Heart right ventricle (tissue), 16 donors: ENCODE results near the gene STAT4. TPM values are rescaled to one million over a fixed set of nuclear protein-coding genes. Genes with fewer than 3 reads are reported as not detected.

Experiments used
- ATAC-seq, 8 donors: fragments of 200-7000 bp; cut with Tn5 transposase; one replicate each; pipeline ENCODE4 v1.9.1; 2020; ENCODE audit warnings: mild to moderate bottlenecking in 8 of 8, moderate library complexity in 8 of 8, moderate number of reproducible peaks in 1 of 8
- DNase-seq, 2 donors: peaks; one replicate each; pipeline ENCODE4 v3.0.0-alpha.2; 2020
- H3K27ac ChIP-seq, 10 donors: fragments of 200-600 bp; sonication (generic) in 2 of 10; one replicate each; pipeline versions ENCODE4 v1.5.0 to v1.8.0; 2020 to 2022; ENCODE audit warnings: mild to moderate bottlenecking in 3 of 10
- H3K27me3 ChIP-seq, 7 donors: fragments of 200-600 bp; one replicate each; pipeline ENCODE4 v1.8.0; 2021 to 2022; ENCODE audit warnings: mild to moderate bottlenecking in 2 of 7
- H3K36me3 ChIP-seq, 9 donors: fragments of 200-600 bp; sonication (generic) in 1 of 9; one replicate each; pipeline versions ENCODE4 v1.5.0 to v1.8.0; 2020 to 2022; ENCODE audit warnings: mild to moderate bottlenecking in 2 of 9
- H3K4me1 ChIP-seq, 9 donors: fragments of 200-600 bp; sonication (generic) in 1 of 9; one replicate each; pipeline versions ENCODE4 v1.5.0 to v1.8.0; 2020 to 2022; ENCODE audit warnings: mild to moderate bottlenecking in 4 of 9
- H3K4me3 ChIP-seq, 10 donors: fragments of 200-600 bp; sonication (generic) in 2 of 10; one replicate each; pipeline versions ENCODE4 v1.5.0 to v1.8.0; 2020 to 2022; ENCODE audit warnings: mild to moderate bottlenecking in 7 of 10, moderate library complexity in 2 of 10
- H3K9me3 ChIP-seq, 11 donors: fragments of 200-600 bp in 10 of 11; sonication (generic) in 2 of 11; one replicate each; pipeline versions ENCODE4 v1.5.0 to v1.8.0; 2013 to 2022; ENCODE audit warnings: mild to moderate bottlenecking in 2 of 11, control low read depth in 1 of 11, moderate library complexity in 1 of 11
- WGBS, 2 donors: extraction: QIAGEN DNeasy Blood & Tissue Kit; methylation state at CpG; one replicate each; pipeline ENCODE4 v1.1.7; 2013; ENCODE audit warnings: inconsistent platforms in 1 of 2; 5-methylcytosine and 5-hydroxymethylcytosine counted together
- intact Hi-C, 10 donors: fragments of 100-400 bp; cut with DNase I; formaldehyde crosslinking; loops; one replicate each; pipeline versions ENCODE4 v1.11.1 to v1.14.2; 2022
- polyA plus RNA-seq, 2 donors: library from polyadenylated mRNA; stranded (reverse); fragments of 200-250 nt; gene quantifications; one replicate each; pipeline ENCODE4 v1.2.3, GENCODE V29; 2013
- total RNA-seq, 10 donors: library from RNA; stranded (reverse); fragmentation: NEBNext Ultra II Directional in 3 of 10; extraction: Animal tissue kit (Norgen Biotek cat#: 25700) in 3 of 10; gene quantifications; one replicate each; pipeline versions ENCODE4 v1.2.1 to v1.2.4, GENCODE V29; 2021 to 2023
- TF ChIP-seq, protein P1 (sequence below), 9 donors: fragments of 200-600 bp; sonication (generic) in 2 of 9; IDR thresholded peaks; one replicate each; pipeline versions ENCODE4 v1.5.0 to v1.8.0; 2021 to 2022; ENCODE audit warnings: antibody characterized with exemption in 9 of 9, mild to moderate bottlenecking in 5 of 9, moderate library complexity in 1 of 9
- donor health status: Arrhythmogenic right ventricular cardiomyopathy.
- donor health status: ischemic (EF 13 %, LVEDD 7.1; RV severe dilation, severe dysfunction).
- donor health status: healthy with polysubstance abuse.
- donor health status: DM: no; HTN: yes; CAD: no.
- donor health status: DM: no; HTN: no; CAD: no.
- donor health status: ischemic (EF 25% LVEDD 6.9; RV normal size, moderate dysfunction).
- donor health status: ischemic (EF 25% LVEDD 5.7; RV mildly dilated, moderate dysfunction).
- donor health status: healthy.
- donor health status: DM: yes; HTN: yes; CAD: no.
- donor health status: Ischemic cardiomyopathy.
- donor health status: ischemic (EF 35%, LVEDD 5.7; RV mildly dilated, moderate dysfunction).
- donor health status: nonischemic (EF 11% LVEDD 7.7; RV severe dilation, severe dysfunction).
- donor health status: DM: yes; HTN: yes; CAD: no.
- donor health status: PGD.
- donor health status: ischemic (EF 29% LVEDD 5.4; RV normal size, mild dysfunction).
- donor health status: nonischemic (EF 23%, LVEDD 6.1; RV moderate dilation, normal function).

STAT4 gene
- total and polyA plus RNA-seq, 12 donors: 0.52 to 9.4 (median 2.2) TPM

GRCh38 chr2:191150230-191150599 lies 579 bp downstream of the STAT4 start:
- no peak for DNase-seq
- 8 to 14% methylated on average over 10 of the region's 10 CpGs for WGBS, 2 donors
- H3K9me3 ChIP-seq: no peaks in the 10 kb centered on the region
- peaks cover 0 to 22% (median 0%) of the 10 kb centered on the region in 9 donors for H3K36me3 ChIP-seq
- intact Hi-C loops: loop anchor here in 4 of 10 donors (5.0 to 10.0 kb wide), 3 partner anchors 95 to 365 kb away; no protein-coding TSS in a partner anchor
- TF ChIP-seq, protein P1, sequence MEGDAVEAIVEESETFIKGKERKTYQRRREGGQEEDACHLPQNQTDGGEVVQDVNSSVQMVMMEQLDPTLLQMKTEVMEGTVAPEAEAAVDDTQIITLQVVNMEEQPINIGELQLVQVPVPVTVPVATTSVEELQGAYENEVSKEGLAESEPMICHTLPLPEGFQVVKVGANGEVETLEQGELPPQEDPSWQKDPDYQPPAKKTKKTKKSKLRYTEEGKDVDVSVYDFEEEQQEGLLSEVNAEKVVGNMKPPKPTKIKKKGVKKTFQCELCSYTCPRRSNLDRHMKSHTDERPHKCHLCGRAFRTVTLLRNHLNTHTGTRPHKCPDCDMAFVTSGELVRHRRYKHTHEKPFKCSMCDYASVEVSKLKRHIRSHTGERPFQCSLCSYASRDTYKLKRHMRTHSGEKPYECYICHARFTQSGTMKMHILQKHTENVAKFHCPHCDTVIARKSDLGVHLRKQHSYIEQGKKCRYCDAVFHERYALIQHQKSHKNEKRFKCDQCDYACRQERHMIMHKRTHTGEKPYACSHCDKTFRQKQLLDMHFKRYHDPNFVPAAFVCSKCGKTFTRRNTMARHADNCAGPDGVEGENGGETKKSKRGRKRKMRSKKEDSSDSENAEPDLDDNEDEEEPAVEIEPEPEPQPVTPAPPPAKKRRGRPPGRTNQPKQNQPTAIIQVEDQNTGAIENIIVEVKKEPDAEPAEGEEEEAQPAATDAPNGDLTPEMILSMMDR (IDR thresholded peaks at IDR 0.05): no peak
- peak in 4 of 8 donors; percentile 7 to 31 (median 24) for ATAC-seq
- H3K4me1 ChIP-seq: peaks cover 0 to 24% (median 4%) of the 10 kb centered on the region in 9 donors
- peak overlapping the region; percentile 37 to 66 (median 53) for H3K4me3 ChIP-seq
- peak overlapping the region in 3 of 10 donors; percentile 42 to 84 (median 76) for H3K27ac ChIP-seq
- H3K27me3 ChIP-seq: no peaks in the 10 kb centered on the region

DNA sequence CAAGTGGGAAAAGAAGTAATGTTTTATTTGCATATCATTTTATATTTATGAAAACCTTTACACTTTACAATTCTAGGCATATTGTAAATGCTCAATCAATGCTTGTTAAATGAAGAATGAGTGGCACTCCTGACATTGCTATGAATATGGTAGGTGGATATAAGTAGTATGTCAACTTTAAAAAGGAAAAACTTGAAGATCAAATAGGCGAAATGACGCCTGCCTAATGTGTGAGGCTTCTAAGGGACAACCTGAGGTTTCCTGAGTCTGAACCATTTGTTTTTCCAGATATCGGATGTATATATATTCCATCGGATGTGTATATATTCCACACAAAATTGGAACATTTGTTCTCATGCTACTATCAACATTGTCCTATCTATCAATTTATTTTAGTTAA lies 1.4 kb downstream of the STAT4 start:
- 95 to 96% methylated on average over 4 of the region's 4 CpGs for WGBS, 2 donors
- intact Hi-C loops: loop anchor here in 1 of 10 donors (10.0 kb wide), 1 partner anchor 85 kb away; no protein-coding TSS in a partner anchor
- Histone ChIP-seq H3K27me3 (no peaks in the 10 kb centered on the region), H3K4me1 (peaks cover 0 to 24% (median 4%) of the 10 kb centered on the region in 9 donors), H3K9me3 (no peaks in the 10 kb centered on the region), H3K27ac (peak overlapping the region in 1 of 10 donors; percentile 84), H3K36me3 (peaks cover 0 to 24% (median 0%) of the 10 kb centered on the region in 9 donors), H3K4me3 (peak overlapping the region in 1 of 10 donors; percentile 66)
- DNase-seq (no peak), ATAC-seq (no peak)
- TF ChIP-seq, protein P1 (IDR thresholded peaks at IDR 0.05): no peak

- DNase-seq (no peak), ATAC-seq (no peak)
- intact Hi-C loops: loop anchor here in 1 of 10 donors (10.0 kb wide), 1 partner anchor 84 kb away; no protein-coding TSS in a partner anchor
- TF ChIP-seq, protein P1 (IDR thresholded peaks at IDR 0.05): no peak
- Histone ChIP-seq H3K4me3 (peak overlapping the region in 1 of 10 donors; percentile 66), H3K27ac (peak overlapping the region in 1 of 10 donors; percentile 84), H3K27me3 (no peaks in the 10 kb centered on the region), H3K9me3 (no peaks in the 10 kb centered on the region), H3K36me3 (peaks cover 0 to 24% (median 0%) of the 10 kb centered on the region in 9 donors), H3K4me1 (peaks cover 0 to 24% (median 4%) of the 10 kb centered on the region in 9 donors)
- 93 to 96% methylated on average over 2 of the region's 2 CpGs for WGBS, 2 donors
Measured at GRCh38 chr2:191148791-191149190, 2.0 kb downstream of the STAT4 start.

GRCh38 chr2:191148281-191148680 lies 2.5 kb downstream of the STAT4 start:
- Histone ChIP-seq H3K27me3 (no peaks in the 10 kb centered on the region), H3K4me3 (no peak overlapping the region), H3K4me1 (peaks cover 0 to 24% (median 4%) of the 10 kb centered on the region in 9 donors), H3K36me3 (peaks cover 0 to 24% (median 0%) of the 10 kb centered on the region in 9 donors), H3K9me3 (no peaks in the 10 kb centered on the region), H3K27ac (peak overlapping the region in 1 of 10 donors; percentile 39)
- intact Hi-C loops: loop anchor here in 1 of 10 donors (10.0 kb wide), 1 partner anchor 83 kb away; no protein-coding TSS in a partner anchor
- WGBS, 2 donors: 79 to 83% methylated on average over 1 of the region's 1 CpG
- ATAC-seq: no peak
- DNase-seq: no peak
- TF ChIP-seq, protein P1 (IDR thresholded peaks at IDR 0.05): no peak
